GM19455 (cell line): ENCODE results near the gene SLC25A10.
A peak's percentile ranks its signal among the peaks of the same experiment; 100 is the strongest.

Experiments used
- ATAC-seq: cut with Tn5 transposase; IDR thresholded peaks from one replicate; pipeline ENCODE4 v1.9.1; 2021; ENCODE audit not compliant: unreplicated experiment

SLC25A10 gene

DNA sequence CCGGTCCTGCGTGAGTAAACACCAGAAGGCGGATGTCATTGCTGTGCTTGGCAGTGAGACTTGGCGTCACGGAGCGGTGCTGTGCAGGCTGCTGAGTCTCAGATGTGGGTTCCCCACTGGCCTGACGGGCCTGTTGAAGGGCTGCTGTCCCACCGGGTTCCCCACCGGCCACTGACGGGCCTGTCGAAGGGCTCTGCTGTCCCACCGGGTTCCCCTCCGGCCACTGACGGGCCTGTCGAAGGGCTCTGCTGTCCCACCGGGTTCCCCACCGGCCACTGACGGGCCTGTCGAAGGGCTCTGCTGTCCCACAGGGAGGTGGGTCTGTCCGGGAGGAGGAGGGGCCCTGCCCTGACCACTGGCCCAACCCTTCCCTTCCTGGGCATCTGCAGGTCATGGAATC, 25.5 kb upstream of the SLC25A10 start:
- ATAC-seq: no peak

DNA sequence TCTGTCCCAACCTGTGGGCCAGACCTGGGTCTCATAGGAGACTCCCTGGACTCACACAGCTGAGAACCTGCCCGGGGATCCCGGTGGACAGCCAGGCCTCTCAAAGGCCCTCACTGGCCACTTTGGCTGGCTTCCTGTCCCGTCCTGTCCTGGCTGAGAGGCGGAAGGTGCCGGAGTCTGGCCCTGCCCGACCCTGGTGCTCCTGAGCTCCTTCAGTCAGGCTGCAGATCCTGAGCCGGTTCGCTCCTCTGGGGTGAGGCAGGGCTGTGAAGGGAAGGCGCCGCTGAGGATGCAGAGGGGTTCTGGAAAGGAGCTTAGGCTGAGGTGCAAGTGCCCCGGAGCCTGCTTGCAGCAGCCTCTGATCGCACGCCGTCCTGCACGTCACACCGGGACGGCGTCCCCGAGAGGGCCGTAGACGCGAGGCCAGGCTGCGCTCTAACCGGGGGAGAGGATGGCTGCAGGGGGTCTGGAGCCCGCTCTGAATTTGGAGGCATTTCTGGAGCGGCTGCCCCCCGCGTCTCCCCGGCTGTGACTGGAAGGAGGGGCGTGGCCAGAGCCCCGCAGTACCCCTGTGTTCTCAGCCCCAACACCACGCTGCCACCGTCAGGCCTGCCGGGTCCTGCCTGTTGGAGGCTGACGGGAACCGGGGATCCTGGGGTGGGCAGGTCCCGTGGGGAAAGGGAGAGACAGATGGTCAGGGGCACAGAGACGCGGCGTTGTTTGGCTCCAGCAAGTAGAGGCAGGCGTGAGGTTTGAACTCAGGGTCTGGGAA, 24.1 kb upstream of the SLC25A10 start:
- no peak for ATAC-seq

DNA sequence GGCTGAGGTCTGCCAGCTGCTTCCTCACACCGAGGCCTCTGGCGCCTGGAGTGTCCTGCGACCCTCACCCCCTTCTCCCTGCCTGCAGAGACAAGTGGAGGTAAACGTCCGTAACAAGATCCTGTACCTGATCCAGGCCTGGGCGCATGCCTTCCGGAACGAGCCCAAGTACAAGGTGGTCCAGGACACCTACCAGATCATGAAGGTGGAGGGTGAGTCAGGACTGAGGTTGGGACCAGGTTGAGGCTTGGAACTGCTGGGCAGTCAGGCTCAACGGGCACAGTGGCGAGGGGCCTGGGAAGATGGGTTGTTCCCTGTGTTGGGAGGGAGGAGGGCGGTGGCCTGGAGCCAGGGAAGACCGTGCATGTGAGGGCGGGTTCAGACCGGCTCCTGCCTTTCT, 23.5 kb upstream of the SLC25A10 start:
- no peak for ATAC-seq

DNA sequence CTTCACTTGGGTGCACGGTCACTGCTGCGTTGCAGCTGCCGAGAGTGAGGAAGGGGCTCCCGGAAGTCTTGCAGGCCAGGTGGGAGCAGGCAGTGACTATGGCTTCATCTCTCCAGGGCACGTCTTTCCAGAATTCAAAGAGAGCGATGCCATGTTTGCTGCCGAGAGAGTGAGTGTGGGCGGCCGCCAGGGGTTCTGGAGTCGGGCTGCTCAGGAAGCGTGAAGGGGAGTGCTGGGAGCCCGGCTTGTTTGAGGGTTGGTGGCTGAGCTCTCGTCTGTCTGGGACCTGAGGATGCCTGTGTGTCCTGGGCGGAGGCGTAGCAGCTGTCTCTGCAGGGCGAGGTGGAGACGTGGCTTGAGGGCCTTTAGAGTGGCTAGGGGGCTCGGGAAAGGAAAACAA, 22.0 kb upstream of the SLC25A10 start:
- ATAC-seq: no peak

DNA sequence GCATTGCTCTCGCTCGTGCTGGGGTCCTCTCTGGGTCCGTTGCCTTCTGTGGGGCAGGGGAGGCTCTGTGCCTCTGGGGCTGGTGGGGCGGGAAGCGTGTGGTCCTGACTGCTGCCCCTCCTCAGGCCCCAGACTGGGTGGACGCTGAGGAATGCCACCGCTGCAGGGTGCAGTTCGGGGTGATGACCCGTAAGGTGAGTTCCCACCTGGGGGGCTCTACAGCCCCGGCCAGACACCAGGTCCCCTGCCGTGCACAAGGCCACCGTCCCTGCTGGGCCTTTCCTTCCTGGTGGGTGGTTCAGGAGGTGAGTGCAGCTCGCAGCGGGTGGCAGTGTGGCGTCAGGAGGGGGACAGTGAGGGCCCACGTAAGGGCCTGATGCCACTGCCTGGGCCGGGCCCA, 21.5 kb upstream of the SLC25A10 start:
- no peak for ATAC-seq

DNA sequence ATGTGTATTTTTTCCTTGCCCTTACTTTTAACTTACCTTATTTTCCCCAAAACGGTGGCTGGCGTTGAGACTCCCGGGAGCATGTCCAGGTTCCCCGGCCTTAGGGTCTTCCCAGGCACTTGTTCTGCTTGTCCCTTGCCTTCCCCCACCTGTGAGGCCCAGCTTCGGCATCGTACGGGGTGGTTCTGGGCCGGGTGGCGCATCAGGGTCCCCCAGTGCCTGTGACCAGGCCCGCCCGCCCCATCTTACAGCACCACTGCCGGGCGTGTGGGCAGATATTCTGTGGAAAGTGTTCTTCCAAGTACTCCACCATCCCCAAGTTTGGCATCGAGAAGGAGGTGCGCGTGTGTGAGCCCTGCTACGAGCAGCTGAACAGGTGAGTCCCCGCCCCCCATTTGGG, 20.9 kb upstream of the SLC25A10 start:
- no peak for ATAC-seq

DNA sequence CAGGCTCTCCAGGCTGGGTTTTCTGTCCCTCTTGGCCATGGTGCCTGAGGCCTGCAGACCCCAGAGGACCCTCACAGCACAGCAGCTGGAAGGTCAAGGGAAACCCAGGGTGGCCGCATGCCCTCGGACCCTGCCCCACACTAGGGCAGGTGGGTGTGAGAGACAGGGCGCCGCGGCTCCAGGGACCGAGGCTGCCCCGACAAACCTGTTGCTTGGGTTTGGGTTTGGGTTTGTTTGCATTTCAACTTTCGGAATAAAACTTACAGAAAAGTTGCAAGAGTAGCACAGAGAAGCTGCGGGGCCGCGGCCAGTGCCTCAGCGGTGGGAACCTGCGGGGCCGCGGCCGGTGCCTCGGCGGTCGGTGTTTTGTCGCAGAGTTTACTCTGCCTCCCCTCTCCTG, 20.5 kb upstream of the SLC25A10 start:
- ATAC-seq: no peak

DNA sequence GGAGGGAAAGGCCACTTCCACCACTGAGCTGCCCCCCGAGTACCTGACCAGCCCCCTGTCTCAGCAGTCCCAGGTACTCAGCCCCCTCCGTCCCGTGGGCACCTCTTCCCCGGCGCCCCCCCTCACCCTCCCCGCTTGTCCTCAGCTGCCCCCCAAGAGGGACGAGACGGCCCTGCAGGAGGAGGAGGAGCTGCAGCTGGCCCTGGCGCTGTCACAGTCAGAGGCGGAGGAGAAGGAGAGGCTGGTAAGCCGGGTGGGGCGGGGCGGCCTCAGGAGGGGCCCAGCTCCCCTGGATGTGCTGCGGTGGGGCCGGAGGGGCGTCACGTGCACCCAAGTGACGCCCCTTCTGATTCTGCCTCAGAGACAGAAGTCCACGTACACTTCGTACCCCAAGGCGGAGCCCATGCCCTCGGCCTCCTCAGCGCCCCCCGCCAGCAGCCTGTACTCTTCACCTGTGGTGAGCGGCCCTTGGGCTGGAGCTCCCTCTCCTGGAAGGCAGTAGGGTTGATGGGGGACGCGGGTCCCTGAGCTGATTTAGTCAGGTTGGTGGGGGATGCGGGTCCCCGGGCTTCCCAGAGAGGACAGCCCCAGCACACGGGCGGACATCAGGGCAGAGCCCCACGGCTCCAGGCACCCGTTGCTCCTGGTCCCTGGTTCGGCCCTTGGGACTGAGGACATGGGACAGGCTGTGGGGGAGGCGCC, 18.4 kb upstream of the SLC25A10 start:
- no peak for ATAC-seq

DNA sequence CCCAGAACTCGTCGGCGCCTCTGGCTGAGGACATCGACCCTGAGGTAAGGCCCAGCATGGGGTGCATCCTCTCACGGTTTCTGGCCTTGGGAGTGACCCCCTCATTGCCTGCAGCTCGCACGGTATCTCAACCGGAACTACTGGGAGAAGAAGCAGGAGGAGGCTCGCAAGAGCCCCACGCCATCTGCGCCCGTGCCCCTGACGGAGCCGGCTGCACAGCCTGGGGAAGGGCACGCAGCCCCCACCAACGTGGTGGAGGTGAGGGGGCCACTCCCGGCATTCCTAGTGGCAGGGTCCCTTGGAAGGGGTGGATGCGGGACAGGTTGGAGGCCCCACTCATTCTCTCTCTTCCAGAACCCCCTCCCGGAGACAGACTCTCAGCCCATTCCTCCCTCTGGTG, 17.3 kb upstream of the SLC25A10 start:
- no peak for ATAC-seq

DNA sequence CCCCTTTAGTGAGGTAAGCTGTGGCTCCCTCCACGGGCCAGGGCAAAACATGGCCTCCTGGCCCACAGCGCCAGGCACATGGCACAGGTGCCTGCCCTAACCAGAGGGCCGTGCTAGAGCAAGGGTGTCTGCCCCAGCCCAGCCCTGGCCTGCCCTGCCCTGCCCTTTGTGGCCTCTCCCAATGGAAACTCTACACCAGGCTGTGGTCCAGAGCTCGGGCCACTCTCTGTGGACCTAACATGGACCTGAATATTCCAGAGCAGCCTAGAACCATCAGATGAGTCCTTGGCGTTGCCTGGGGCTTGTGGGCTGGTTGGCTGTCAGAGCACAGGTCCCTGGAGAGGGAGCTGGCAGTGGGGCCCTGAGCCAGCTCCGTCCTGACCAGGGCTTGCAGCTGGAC, 16.9 kb upstream of the SLC25A10 start:
- ATAC-seq: no peak

DNA sequence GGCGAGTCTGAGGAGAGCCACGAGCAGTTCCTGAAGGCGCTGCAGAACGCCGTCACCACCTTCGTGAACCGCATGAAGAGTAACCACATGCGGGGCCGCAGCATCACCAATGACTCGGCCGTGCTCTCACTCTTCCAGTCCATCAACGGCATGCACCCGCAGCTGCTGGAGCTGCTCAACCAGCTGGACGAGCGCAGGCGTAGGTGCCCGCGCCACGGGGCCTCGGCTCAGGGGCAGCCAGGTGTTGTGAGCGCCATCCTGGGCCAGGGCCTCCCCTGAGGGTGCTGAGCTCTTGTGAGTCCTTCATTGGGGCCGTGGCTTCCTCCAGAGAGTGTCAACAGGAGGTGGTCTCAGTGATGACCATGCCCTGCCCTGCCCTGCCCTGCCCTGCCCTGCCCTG, 16.3 kb upstream of the SLC25A10 start:
- ATAC-seq: no peak

DNA sequence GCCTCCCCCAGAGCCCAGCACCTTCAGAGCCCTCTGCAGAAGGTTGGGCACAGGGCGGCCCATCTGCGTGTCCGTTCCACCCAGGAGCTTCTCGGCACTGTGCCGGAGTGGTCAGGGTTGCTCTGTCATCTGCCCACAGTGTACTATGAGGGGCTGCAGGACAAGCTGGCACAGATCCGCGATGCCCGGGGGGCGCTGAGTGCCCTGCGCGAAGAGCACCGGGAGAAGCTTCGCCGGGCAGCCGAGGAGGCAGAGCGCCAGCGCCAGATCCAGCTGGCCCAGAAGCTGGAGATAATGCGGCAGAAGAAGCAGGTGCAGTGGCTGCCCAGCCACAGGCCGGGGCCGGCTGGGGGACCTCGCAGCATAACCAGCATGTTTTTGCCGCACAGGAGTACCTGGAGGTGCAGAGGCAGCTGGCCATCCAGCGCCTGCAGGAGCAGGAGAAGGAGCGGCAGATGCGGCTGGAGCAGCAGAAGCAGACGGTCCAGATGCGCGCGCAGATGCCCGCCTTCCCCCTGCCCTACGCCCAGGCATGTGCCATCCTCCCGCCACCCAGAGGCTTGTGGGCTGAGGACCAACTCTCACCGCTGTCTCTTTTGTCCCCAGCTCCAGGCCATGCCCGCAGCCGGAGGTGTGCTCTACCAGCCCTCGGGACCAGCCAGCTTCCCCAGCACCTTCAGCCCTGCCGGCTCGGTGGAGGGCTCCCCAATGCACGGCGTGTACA, 15.7 kb upstream of the SLC25A10 start:
- ATAC-seq: no peak

DNA sequence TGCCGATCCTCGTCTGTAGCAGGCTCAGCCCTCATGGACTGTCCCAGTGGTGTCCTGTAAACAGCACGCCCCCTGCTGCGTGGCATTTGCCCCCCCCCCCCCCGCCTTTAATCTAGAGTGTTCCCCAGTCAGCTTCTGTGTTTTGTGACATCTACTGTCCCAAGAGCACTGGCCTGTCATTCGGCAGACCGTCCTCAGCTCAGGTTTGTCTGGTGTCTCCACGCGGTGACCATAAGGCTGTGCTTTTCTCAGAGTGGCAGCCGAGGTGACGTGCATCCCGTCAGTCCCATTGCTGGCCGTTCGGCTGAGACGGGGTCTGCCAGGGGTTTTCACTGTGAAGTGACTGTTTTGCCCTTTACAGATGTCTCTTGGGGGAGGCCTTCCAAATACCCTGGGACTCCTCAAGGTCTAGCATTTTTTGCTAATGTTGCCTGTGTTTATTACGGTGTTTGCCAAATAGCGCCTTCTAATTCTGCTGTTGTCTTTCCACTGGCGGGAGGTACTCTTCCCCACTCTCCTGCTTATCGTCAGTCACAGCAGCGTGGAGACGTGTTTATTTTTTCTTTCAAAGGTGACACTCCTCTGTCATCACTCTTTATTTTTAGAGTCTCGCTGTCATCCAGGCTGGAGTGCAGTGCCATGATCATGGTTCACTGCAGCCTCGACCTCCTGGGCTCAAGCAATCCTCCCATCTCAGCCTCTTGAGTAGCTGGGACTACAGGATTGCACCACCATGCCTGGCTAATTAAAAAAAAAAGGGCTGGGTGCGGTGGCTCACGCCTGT, 14.6 kb upstream of the SLC25A10 start:
- no peak for ATAC-seq

DNA sequence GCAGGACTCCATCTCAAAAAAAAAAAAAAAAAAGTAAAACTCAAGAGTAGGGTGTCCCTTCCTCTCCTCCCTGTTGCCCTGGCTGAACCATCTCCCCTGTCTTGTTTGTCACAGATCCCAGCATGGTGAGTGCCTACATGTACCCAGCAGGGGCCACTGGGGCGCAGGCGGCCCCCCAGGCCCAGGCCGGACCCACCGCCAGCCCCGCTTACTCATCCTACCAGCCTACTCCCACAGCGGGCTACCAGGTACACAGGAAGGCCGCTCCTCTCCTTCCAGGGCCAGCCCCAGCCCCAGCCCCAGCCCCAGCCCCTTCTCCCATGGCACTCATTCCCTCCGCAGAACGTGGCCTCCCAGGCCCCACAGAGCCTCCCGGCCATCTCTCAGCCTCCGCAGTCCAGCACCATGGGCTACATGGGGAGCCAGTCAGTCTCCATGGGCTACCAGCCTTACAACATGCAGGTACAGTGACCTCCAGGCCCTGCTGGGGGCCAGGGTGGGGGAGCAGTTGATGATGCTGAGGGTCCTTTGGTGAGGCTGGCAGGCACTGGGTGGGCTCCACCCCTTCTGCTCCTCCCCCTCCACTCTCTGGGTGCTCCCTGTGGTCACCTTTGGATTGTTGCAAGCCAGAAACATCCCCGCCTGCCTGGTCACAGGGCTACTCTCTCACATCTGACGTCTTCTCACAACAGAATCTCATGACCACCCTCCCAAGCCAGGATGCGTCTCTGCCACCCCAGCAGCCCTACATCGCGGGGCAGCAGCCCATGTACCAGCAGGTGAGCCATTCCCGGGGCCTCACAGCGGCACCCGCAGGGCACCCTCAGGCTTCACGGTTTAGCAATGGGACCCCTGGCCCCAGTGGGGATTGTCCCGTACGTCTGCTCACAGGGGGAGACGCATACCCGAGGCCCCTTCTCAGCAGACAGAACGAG, 11.5 kb upstream of the SLC25A10 start:
- ATAC-seq: no peak

DNA sequence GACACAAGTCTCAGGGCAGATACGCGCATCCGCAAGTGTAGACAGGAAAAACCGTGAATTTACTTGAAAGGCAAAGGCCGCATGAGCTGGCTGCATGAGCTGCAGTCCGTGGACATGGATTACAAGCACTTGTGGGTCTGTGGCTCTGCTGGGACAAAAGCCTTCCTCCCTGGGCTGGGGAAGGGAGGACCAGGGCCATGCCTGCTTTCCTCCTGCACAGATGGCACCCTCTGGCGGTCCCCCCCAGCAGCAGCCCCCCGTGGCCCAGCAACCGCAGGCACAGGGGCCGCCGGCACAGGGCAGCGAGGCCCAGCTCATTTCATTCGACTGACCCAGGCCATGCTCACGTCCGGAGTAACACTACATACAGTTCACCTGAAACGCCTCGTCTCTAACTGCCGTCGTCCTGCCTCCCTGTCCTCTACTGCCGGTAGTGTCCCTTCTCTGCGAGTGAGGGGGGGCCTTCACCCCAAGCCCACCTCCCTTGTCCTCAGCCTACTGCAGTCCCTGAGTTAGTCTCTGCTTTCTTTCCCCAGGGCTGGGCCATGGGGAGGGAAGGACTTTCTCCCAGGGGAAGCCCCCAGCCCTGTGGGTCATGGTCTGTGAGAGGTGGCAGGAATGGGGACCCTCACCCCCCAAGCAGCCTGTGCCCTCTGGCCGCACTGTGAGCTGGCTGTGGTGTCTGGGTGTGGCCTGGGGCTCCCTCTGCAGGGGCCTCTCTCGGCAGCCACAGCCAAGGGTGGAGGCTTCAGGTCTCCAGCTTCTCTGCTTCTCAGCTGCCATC, 10.6 kb upstream of the SLC25A10 start:
- ATAC-seq: no peak

DNA sequence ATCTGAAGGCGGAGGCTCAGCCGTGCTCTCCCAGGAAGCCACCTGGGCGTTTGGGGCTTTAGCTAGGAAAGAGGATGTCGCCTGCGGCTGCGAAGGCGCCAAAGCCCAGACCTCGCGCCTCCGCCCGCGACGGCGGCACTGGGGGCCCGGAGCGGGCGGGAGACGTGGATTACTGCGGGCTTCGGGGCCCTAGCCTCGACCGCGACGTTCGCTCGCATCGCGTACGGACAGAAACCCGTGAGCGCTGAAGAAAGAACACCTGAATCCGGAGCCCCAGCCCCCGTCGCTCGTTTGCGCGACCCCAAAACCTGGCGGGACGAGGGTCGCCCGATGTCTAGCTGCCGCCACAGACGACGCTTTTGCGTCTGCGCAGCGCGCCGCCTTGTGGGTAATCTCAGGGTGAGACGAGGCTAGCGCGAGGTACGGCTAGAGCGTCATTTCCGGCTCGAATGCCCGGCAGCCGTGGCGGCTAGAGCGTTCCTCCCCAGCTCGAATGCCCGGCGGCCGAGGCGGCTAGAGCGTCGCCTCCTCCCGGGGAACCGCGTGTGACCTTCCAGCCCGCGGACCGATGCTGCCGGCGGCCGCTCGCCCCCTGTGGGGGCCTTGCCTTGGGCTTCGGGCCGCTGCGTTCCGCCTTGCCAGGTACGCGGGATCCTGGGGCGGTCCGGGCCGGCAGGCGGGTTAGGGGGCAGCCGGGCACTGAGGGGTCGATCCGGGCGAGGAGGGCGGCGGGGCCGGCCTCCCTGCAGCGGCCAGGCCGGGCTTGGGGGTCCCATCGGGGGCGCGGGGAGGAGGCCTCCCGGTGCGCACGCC, 8.9 kb upstream of the SLC25A10 start, which contains the start of gene MRPL12:
TSS of gene MRPL12 (plus strand) at position 434 of the 813 bp plus-strand sequence. CDS start at position 569, 135 bp downstream.
- ATAC-seq: peak; percentile 77

DNA sequence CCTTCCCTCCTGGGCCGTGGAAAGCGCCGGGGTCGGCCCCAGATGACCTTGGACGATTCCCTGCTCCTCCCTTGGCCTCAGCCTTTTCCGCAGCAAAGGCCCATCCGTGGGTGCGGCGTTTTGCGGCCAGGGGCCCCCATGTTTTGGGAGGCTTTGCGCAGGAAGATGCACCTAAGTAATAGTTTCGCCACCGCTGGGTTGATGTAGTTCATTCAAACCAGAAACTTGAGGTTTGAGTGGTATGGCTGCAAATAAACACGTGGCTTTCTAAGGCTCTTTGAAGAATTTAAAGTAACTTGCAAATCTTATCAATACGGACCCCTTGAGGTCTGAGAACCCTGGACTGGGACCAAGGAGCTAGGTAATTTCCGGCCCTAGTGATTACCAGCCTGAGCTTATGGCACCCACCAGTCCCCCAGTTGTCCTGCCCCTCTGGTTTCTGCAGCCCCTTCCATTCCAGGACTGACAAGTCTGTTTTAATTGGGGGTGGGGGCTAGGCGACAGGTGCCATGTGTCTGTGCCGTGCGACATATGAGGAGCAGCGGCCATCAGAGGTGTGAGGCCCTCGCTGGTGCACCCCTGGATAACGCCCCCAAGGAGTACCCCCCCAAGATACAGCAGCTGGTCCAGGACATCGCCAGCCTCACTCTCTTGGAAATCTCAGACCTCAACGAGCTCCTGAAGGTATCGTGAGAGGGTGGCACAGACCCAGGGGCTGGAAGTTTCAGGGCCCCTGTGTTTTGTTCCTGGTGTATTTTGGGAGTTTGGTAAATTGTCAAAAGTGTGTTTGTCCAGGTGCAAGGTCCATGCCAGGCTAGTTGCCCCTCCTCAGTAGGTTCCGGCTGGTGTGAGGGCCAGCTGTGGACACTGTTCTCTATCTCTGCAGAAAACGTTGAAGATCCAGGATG, 8.1 kb upstream of the SLC25A10 start:
- no peak for ATAC-seq
